Psoas muscle (tissue), 8 donors: Measurements from ENCODE around the gene NRM. TPM values are rescaled to one million over a fixed set of nuclear protein-coding genes. Genes with fewer than 3 reads are reported as not detected.
A peak's percentile ranks its signal among the peaks of the same experiment; 100 is the strongest.

ENCODE experiments used
- ATAC-seq, 4 donors: fragments of 200-7000 bp; cut with Tn5 transposase; one replicate each; pipeline ENCODE4 v1.9.1; 2020; ENCODE audit warnings: moderate library complexity in 3 of 4, mild to moderate bottlenecking in 2 of 4
- DNase-seq, 2 donors: peaks; one replicate each; pipeline ENCODE4 v3.0.0-alpha.2; 2020
- H3K27ac ChIP-seq: fragments of 200-600 bp; one replicate; pipeline ENCODE4 v1.8.0; 2022
- H3K27me3 ChIP-seq, 3 donors: fragments of 200-600 bp in 1 of 3; one replicate each; pipeline versions ENCODE4 v1.6.1 to v1.8.0; 2013 to 2022; ENCODE audit warnings: low read length in 2 of 3, mild to moderate bottlenecking in 2 of 3, moderate library complexity in 1 of 3; ENCODE audit not compliant: insufficient read depth in 3 of 3
- H3K36me3 ChIP-seq, 2 donors: fragments of 200-600 bp in 1 of 2; one replicate each; pipeline versions ENCODE4 v1.6.1 to v1.8.0; 2013 to 2022; ENCODE audit warnings: low read depth in 1 of 2, mild to moderate bottlenecking in 1 of 2, moderate library complexity in 1 of 2; ENCODE audit not compliant: insufficient read depth in 1 of 2
- H3K4me1 ChIP-seq: fragments of 200-600 bp; one replicate; pipeline ENCODE4 v1.8.0; 2022
- H3K4me3 ChIP-seq: fragments of 200-600 bp; one replicate; pipeline ENCODE4 v1.8.0; 2022; ENCODE audit warnings: mild to moderate bottlenecking
- H3K9me3 ChIP-seq: fragments of 200-600 bp; one replicate; pipeline ENCODE4 v1.8.0; 2022
- CTCF ChIP-seq: fragments of 200-600 bp; IDR thresholded peaks from one replicate; pipeline ENCODE4 v1.8.0; 2022; ENCODE audit warnings: antibody characterized with exemption
- WGBS, 3 donors: extraction: QIAGEN DNeasy Blood & Tissue Kit; methylation state at CpG; one replicate each; pipeline versions ENCODE4 v1.1.6 to v1.1.7; 2013; 5-methylcytosine and 5-hydroxymethylcytosine counted together
- intact Hi-C, 2 donors: fragments of 100-400 bp; cut with DNase I; formaldehyde crosslinking; loops; one replicate each; pipeline versions ENCODE4 v1.11.0 to v1.14.2; 2022
- polyA plus RNA-seq, 3 donors: library from polyadenylated mRNA; stranded (reverse); fragments of 200-250 nt; gene quantifications; one replicate each; pipeline ENCODE4 v1.2.3, GENCODE V29; 2013
- total RNA-seq, 4 donors: library from RNA; stranded (reverse); fragmentation: NEBNext Ultra II Directional in 2 of 4; extraction: Animal tissue kit (Norgen Biotek cat#: 25700) in 2 of 4; gene quantifications; one replicate each; pipeline versions ENCODE4 v1.2.1 to v1.2.4, GENCODE V29; 2021 to 2023
- donor health status: healthy with polysubstance abuse.
- donor health status: DM: no; HTN: no; CAD: no; lungs with moderate emphysema.
- donor health status: Bipolar disorder and iron deficiency.
- donor health status: healthy.
- donor health status: DM: yes; HTN: yes; CAD: no.
- donor health status: DM: no; HTN: no; CAD: no.
- donor health status: DM: no; HTN: no; CAD: no.
- donor health status: DM: yes; HTN: yes; CAD: no.

Gene NRM
- total and polyA plus RNA-seq, 7 donors = 1.8 to 4.1 (median 2.4) TPM

- ATAC-seq = no peak
- Histone ChIP-seq H3K9me3 (no peaks in the 10 kb centered on the region), H3K4me3 (peak overlapping the region; percentile 85), H3K4me1 (peaks cover 15% of the 10 kb centered on the region), H3K27me3 (no peaks in the 10 kb centered on the region), H3K27ac (peak overlapping the region; percentile 77), H3K36me3 (peaks cover 0 to 22% of the 10 kb centered on the region in 2 donors)
- TF ChIP-seq CTCF = no peak
- DNase-seq = peak in 1 of 2 donors; percentile 57
- intact Hi-C loops = loop anchor here in 1 of 2 donors (10.0 kb wide), 1 partner anchor 401 kb away; no protein-coding TSS in a partner anchor
- 28 to 48% (median 44%) methylated on average over 7 of the region's 7 CpGs for WGBS, 3 donors
Observed at GRCh38 chr6:30683183-30683979, 7.4 kb downstream of the NRM start.

DNA sequence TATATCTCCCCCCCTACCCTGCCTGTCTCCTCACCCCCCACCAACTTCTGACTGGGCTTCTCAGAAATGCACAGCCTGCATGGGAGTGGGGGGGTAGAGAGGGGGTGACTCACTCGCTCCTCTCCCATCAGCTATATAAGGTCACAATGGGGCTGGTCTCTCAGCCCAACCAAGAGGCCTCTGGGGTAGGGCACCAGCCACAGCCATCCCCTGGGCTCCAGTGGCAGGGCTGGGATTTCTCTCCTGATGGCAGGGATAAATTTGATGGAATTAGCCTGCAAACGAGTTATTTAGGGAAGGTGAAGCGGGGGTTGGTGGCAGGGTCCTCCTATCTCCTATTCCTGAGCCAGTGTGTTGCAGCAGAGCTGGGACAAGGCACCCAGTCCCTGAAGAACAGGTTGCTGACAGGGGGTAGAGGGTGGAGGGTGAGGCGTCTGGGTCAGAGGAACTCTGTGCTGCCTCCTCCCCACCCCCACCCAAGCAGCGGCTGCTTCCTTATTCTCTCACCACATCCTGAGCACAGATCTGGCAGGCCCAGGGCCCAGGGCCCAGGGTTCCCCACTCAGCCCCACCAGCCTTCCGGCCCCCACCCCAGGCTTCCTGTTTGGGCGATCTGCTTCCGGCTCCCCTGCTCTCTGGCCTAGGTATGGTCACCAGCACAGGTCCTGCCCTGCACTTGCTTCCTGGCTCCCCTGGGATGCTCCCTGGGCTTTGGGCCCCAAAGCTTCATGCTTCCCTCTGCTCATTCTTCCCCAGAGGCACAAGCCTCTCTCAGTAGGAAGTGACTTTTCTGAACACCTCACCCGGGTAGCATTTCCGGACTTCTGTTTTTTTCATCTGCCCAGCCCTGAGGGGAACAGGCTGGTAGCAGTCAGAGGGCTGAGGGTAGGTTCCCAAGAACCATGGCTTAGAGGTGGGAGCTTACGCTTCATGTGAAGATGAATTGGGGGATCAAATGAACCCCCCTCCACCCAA is 8.4 kb downstream of the NRM start:
- Histone ChIP-seq H3K27me3 (no peaks in the 10 kb centered on the region), H3K9me3 (no peaks in the 10 kb centered on the region), H3K4me3 (peak overlapping the region; percentile 85), H3K4me1 (peaks cover 9% of the 10 kb centered on the region), H3K36me3 (peaks cover 0 to 32% of the 10 kb centered on the region in 2 donors), H3K27ac (peak overlapping the region; percentile 77)
- intact Hi-C loops = loop anchor here in 1 of 2 donors (10.0 kb wide), 1 partner anchor 402 kb away; no protein-coding TSS in a partner anchor
- ATAC-seq (peak; percentile 2 to 43 (median 20)), DNase-seq (peak; percentile 84 to 89)
- TF ChIP-seq CTCF = no peak
- 43 to 46% (median 44%) methylated on average over 8 to 11 of the region's 11 CpGs for WGBS, 3 donors

- intact Hi-C loops = loop anchor here in 1 of 2 donors (10.0 kb wide), 1 partner anchor 403 kb away; no protein-coding TSS in a partner anchor
- no peak for ATAC-seq
- H3K27me3 ChIP-seq = no peaks in the 10 kb centered on the region
- WGBS, 3 donors = 57 to 67% (median 59%) methylated on average over 4 of the region's 4 CpGs
- TF ChIP-seq CTCF = no peak
- peak overlapping the region; percentile 77 for H3K27ac ChIP-seq
- no peak for DNase-seq
- peaks cover 9% of the 10 kb centered on the region for H3K4me1 ChIP-seq
- peaks cover 5 to 39% of the 10 kb centered on the region in 2 donors for H3K36me3 ChIP-seq
- peak overlapping the region; percentile 85 for H3K4me3 ChIP-seq
- H3K9me3 ChIP-seq = no peaks in the 10 kb centered on the region
Observed at GRCh38 chr6:30681766-30682142, 9.0 kb downstream of the NRM start.

GRCh38 chr6:30679765-30680535 is 10.8 kb downstream of the NRM start:
- no peak for TF ChIP-seq CTCF
- peak overlapping the region; percentile 85 for H3K4me3 ChIP-seq
- intact Hi-C loops = loop anchor here (1.0 to 10.0 kb wide), 4 partner anchors 42 to 405 kb away; partner anchors contain the start of genes ABCF1 (in 1 of the 2) and DDR1 (in 1 of the 2)
- WGBS, 3 donors = 73 to 77% (median 73%) methylated on average over 7 of the region's 7 CpGs
- H3K27ac ChIP-seq = no peak overlapping the region
- H3K36me3 ChIP-seq = peaks cover 5 to 44% of the 10 kb centered on the region in 2 donors
- H3K4me1 ChIP-seq = peaks cover 9% of the 10 kb centered on the region
- DNase-seq (no peak), ATAC-seq (no peak)
- no peaks in the 10 kb centered on the region for H3K9me3 ChIP-seq
- no peaks in the 10 kb centered on the region for H3K27me3 ChIP-seq
